ENCODE measurements around the gene GATD1.
A peak's percentile ranks its signal among the peaks of the same experiment; 100 is the strongest.

GATD1 gene

GRCh38 chr11:778976-779954 lies 2.0 kb upstream of the GATD1 start:
- DNase-seq (ENCODE audit: low spot score): no peak

GRCh38 chr11:776561-777287 lies 563 bp downstream of the GATD1 start:
- DNase-seq (ENCODE audit: low spot score): no peak

GRCh38 chr11:776263-776560 lies 1.1 kb downstream of the GATD1 start:
- DNase-seq (ENCODE audit: low spot score): no peak

GRCh38 chr11:774873-775592 lies 2.3 kb downstream of the GATD1 start:
- no peak for DNase-seq (ENCODE audit: low spot score)

GRCh38 chr11:773830-774229 lies 3.5 kb downstream of the GATD1 start:
- DNase-seq (ENCODE audit: low spot score): no peak

- no peak for DNase-seq (ENCODE audit: low spot score)
Observed at GRCh38 chr11:773425-773824, 3.9 kb downstream of the GATD1 start.

GRCh38 chr11:772429-773390 lies 4.6 kb downstream of the GATD1 start:
- no peak for DNase-seq (ENCODE audit: low spot score)

- no peak for DNase-seq (ENCODE audit: low spot score)
Observed at GRCh38 chr11:771617-772204, 5.6 kb downstream of the GATD1 start.

GRCh38 chr11:770642-771616 lies 6.4 kb downstream of the GATD1 start:
- no peak for DNase-seq (ENCODE audit: low spot score)

GRCh38 chr11:769887-770641 lies 7.2 kb downstream of the GATD1 start:
- DNase-seq (ENCODE audit: low spot score): no peak

- DNase-seq (ENCODE audit: low spot score): no peak
Observed at GRCh38 chr11:767238-767637, 10.0 kb downstream of the GATD1 start.

- no peak for DNase-seq (ENCODE audit: low spot score)
Observed at GRCh38 chr11:766936-767210, 10.4 kb downstream of the GATD1 start.

- no peak for DNase-seq (ENCODE audit: low spot score)
Observed at GRCh38 chr11:766106-766935, 11.0 kb downstream of the GATD1 start.

GRCh38 chr11:765802-766091 lies 11.5 kb downstream of the GATD1 start:
- no peak for DNase-seq (ENCODE audit: low spot score)

GRCh38 chr11:765025-765801 lies 12.1 kb downstream of the GATD1 start:
- peak; percentile 66 for DNase-seq (ENCODE audit: low spot score)

GRCh38 chr11:764322-765024 lies 12.8 kb downstream of the GATD1 start:
- DNase-seq (ENCODE audit: low spot score): no peak

Data from CD4-positive, alpha-beta T cell treated with Interleukin-15 for 4 hours (primary cell).